Stimulated activated CD4-positive, alpha-beta T cell treated with anti-CD3 and anti-CD28 coated beads, Interleukin-1b, Interleukin-23, amount 100 ng/mL, for 48 hours (primary cell): ENCODE data around the gene PGA3.
"Not testable (repeated sequence)": the region's sequence is repeated elsewhere in the genome, so short reads cannot be mapped to it uniquely, and the experiment has no call there.

Experiments used
- DNase-seq: peaks from one replicate; pipeline ENCODE4 v3.0.0-alpha.2; 2020

The PGA3 gene

DNA sequence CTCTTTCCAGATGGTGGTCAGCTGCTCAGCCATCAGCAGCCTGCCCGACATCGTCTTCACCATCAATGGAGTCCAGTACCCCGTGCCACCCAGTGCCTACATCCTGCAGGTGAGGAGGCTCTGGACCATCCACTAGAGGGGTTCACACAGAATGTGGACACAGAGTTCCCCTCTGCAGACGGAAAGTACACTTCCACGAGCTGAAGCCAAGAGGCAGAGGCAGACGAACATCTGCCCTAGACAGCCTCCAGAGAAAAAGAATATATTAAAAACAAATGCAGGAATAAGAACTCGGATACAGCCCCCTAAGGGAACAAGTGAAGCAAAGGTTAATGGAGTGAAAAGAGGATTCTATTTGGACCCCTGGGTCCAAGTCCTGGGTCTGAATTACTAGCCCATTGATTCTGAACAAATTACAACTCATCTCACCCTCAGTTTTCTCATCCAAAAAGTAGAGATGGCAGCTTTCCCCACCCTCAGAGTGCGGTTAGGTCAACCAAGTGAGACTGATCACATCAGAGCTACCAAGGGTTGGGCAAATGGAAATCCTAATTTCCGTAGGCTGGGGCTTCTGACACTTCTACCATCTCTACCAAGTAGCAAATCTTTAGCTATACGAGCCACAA lies 8.1 kb downstream of the PGA3 start:
- not testable (repeated sequence) for DNase-seq

DNA sequence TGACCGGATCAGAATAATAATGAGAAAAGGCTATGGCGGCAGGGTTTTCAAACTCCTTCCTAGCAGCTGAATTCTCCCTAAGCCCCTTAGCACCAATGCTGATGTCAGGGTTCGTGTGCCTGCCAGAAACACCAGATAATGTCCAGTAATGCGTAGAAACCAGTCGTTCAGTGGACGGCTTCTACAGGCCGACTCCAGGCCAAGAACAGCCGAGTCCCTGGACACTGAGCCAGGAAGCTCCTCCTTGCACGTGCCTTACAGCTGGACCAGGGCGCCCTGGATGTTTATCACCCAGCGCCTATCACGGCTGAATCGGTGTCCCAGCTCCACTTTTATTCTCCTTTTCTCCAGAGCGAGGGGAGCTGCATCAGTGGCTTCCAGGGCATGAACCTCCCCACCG lies 8.9 kb downstream of the PGA3 start:
- not testable (repeated sequence) for DNase-seq

DNA sequence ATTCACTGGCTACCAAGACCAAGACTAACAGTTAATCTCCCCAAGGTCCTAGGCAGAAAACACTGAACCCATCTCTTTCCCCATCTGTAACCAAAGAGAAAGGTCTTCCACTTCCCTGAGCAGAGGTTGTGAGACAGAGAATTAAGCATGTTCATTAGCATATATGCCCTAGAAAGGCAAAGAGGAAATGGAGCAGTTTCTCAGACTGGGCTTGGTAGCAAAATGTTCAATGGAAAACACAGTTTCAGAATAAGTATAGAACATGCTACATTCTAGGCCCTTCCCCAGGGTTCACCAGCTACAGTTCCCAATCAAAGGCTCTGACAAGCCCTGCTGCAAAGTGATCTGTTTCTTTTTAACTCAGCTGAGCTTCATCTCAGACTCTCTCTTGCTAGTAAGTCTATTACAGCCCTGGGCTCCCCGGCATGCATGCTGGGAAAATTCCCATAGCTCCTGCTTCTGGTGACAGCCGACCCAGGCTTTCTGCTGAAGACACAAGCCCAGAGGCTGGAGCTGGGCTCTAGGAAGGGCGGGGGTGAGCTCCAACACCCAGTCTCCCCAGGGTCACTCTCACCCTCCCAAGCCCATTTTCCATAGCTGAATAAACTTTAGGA lies 10.5 kb downstream of the PGA3 start:
- not testable (repeated sequence) for DNase-seq

DNA sequence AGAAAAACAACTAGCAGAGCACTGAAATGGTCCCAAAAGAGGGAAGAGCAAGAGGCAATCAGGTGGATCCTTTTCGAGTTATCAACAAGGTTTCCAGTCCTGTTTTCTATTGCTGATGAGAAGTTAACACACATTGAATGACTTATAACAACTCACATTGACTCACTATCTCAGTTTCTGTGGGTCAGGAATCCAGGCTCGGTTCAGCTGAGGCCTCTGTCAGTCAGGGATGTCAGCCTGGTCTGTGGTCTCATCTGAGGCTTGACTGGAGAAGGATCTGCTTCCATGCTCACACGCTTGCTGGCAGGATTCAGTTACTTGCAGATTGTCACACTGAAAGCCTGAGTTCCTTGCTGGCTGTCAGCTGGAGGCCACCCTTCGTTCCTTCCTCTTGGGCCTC lies 15.0 kb downstream of the PGA3 start:
- not testable (repeated sequence) for DNase-seq

DNA sequence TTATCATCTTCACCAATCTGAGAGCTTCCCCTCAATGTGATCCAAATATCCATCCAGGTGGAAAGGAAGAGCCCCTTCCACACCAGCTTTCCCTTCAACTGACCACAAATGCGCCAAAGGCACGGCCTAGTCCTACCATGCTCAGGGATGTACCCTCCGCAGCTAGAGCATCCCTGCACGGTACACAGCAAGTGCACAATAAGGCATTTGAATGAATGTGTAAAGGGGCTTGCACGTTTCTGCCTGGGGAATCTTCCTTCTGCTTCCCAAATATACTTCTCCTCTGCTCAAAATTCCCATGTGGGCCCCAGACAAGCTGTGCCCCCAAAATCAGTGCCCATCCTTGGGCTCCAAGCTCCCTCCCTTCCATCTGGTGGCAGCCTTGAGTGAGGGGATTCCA lies 15.7 kb downstream of the PGA3 start:
- DNase-seq, result not testable (repeated sequence)

DNA sequence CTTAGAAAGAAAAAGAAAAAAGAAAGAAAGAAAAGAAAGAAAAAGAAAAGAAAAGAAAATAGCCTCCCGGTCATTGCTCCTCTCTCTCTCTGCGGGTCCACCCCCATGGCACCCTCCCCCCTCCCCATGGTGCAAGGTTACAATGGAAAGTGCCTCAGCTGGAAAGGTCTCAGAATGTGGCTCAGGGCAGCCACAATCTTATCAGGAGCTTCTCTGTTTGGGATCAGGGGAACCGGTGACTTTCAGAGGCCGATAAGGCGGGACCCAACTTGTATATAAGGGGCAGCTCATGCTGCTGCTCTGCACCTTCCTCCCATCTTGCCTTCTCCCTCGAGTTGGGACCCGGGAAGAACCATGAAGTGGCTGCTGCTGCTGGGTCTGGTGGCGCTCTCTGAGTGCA lies 18.7 kb downstream of the PGA3 start, which contains the start of gene PGA4:
Gene PGA4, plus strand, starts transcription at position 301 of the 400 bp plus-strand sequence. Its CDS starts 54 bp downstream, at position 355.
- not testable (repeated sequence) for DNase-seq

DNA sequence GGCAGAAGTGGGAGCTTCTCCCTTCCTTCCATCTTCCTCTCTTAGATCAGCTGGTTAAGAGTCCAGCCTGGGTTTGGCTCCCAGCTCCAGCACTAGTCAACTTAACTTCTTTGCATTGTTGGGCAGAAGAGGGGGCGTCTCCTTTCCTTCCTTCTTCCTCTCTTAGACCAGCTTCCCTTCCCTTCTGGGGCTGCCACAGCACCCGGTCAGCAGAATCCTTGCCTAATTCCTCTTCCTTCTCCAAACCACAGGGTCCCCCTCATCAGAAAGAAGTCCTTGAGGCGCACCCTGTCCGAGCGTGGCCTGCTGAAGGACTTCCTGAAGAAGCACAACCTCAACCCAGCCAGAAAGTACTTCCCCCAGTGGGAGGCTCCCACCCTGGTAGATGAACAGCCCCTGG lies 19.4 kb downstream of the PGA3 start:
- not testable (repeated sequence) for DNase-seq

DNA sequence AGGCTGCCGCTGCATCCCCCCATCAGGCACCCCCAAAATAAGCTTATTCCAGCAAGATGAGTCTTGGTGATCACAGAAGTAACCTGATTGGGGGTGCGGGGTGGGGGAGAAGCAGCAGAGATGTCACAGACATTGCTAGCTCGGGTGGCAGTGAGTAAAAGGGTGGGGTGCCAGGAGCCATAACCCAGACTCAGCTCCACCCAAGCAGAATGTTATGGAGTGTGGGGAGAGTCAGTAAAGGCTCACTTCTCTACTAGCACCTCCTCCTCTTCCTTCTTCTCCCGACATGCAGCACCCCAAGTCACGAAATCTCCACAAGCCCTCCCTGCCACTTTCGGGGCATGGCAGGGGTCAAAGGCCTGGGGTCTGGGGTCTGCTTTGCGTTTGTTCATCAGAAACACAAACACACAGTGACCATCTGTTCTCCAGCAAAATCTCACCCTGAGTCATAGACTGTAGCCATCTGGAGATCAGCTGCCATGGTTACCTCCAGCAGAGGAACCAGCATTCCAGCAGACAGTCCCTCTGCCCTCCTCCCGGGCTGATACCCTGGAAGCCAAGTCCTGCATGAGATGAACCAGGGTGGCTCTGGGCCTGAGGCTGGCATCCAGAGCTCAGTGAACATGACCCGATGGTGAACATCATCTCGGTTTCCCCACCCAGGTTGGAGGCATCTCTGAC lies 23.3 kb downstream of the PGA3 start:
- DNase-seq, result not testable (repeated sequence)

DNA sequence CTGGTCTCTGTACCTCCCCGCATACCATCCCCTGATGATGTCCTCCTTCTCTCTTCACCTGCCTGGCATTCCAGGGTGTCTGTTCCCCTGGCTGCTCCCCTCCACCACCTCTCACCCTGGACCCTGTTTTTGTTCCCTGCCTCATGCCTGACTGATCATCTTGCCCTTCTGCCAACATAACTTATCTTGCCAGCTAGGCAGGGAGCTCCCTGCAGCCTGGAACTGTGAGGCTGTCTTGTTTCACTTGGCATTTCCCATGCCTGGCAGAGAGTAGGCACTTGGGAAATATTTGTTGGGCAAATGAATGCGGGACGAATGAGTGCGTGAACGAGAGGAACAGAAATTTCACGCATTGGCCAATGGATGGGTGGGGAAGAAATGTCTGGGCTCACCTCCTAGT lies 26.1 kb downstream of the PGA3 start:
- DNase-seq, result not testable (repeated sequence)

DNA sequence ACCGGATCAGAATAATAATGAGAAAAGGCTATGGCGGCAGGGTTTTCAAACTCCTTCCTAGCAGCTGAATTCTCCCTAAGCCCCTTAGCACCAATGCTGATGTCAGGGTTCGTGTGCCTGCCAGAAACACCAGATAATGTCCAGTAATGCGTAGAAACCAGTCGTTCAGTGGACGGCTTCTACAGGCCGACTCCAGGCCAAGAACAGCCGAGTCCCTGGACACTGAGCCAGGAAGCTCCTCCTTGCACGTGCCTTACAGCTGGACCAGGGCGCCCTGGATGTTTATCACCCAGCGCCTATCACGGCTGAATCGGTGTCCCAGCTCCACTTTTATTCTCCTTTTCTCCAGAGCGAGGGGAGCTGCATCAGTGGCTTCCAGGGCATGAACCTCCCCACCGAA lies 27.7 kb downstream of the PGA3 start:
- DNase-seq, result not testable (repeated sequence)

DNA sequence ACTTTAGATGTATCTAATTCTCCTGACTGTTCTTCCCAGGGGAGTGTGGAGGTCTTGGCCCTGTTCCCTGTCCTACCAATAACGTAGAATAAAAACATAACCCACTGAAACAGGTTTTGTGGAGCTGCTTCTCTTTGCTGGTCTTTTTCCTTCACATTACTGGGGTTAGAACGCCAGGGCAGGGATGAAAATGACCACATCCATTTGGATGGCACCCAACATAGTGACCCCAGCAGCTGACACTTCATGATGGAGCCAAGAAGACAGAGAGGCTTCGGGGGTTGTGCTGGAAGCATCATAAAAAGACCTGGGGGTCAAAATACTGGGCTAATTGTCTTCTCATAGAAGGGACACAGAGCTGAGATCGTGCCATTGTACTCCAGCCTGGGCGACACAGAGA lies 28.3 kb downstream of the PGA3 start:
- not testable (repeated sequence) for DNase-seq

DNA sequence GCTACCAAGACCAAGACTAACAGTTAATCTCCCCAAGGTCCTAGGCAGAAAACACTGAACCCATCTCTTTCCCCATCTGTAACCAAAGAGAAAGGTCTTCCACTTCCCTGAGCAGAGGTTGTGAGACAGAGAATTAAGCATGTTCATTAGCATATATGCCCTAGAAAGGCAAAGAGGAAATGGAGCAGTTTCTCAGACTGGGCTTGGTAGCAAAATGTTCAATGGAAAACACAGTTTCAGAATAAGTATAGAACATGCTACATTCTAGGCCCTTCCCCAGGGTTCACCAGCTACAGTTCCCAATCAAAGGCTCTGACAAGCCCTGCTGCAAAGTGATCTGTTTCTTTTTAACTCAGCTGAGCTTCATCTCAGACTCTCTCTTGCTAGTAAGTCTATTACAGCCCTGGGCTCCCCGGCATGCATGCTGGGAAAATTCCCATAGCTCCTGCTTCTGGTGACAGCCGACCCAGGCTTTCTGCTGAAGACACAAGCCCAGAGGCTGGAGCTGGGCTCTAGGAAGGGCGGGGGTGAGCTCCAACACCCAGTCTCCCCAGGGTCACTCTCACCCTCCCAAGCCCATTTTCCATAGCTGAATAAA lies 29.3 kb downstream of the PGA3 start:
- not testable (repeated sequence) for DNase-seq

DNA sequence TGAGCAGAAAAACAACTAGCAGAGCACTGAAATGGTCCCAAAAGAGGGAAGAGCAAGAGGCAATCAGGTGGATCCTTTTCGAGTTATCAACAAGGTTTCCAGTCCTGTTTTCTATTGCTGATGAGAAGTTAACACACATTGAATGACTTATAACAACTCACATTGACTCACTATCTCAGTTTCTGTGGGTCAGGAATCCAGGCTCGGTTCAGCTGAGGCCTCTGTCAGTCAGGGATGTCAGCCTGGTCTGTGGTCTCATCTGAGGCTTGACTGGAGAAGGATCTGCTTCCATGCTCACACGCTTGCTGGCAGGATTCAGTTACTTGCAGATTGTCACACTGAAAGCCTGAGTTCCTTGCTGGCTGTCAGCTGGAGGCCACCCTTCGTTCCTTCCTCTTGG lies 33.8 kb downstream of the PGA3 start:
- DNase-seq, result not testable (repeated sequence)

DNA sequence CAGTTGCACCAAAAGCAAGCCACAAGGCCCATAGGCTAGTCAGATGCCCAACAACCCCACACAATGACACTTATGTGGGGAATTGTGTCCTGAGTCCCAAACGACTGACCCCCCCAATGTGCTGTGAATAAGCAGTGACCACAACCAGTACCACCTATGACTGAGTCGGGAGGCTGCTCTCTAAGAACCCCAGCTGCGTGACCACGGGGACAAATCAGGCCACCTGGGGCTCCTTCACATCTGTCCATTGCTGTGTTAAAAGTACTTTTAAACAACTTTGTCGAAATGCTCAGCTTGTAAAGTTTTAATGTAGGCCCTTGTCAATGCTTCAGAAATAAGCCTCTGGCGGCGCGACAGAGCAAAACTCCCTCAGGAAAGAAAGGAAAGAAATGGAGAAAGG lies 37.0 kb downstream of the PGA3 start:
- not testable (repeated sequence) for DNase-seq

DNA sequence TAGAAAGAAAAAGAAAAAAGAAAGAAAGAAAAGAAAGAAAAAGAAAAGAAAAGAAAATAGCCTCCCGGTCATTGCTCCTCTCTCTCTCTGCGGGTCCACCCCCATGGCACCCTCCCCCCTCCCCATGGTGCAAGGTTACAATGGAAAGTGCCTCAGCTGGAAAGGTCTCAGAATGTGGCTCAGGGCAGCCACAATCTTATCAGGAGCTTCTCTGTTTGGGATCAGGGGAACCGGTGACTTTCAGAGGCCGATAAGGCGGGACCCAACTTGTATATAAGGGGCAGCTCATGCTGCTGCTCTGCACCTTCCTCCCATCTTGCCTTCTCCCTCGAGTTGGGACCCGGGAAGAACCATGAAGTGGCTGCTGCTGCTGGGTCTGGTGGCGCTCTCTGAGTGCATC lies 37.6 kb downstream of the PGA3 start, which contains the start of gene PGA5:
Gene PGA5, plus strand, starts transcription at position 301 of the 400 bp plus-strand sequence. Its CDS starts 52 bp downstream, at position 353.
- DNase-seq, result not testable (repeated sequence)

DNA sequence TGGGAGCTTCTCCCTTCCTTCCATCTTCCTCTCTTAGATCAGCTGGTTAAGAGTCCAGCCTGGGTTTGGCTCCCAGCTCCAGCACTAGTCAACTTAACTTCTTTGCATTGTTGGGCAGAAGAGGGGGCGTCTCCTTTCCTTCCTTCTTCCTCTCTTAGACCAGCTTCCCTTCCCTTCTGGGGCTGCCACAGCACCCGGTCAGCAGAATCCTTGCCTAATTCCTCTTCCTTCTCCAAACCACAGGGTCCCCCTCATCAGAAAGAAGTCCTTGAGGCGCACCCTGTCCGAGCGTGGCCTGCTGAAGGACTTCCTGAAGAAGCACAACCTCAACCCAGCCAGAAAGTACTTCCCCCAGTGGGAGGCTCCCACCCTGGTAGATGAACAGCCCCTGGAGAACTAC lies 38.2 kb downstream of the PGA3 start:
- not testable (repeated sequence) for DNase-seq

DNA sequence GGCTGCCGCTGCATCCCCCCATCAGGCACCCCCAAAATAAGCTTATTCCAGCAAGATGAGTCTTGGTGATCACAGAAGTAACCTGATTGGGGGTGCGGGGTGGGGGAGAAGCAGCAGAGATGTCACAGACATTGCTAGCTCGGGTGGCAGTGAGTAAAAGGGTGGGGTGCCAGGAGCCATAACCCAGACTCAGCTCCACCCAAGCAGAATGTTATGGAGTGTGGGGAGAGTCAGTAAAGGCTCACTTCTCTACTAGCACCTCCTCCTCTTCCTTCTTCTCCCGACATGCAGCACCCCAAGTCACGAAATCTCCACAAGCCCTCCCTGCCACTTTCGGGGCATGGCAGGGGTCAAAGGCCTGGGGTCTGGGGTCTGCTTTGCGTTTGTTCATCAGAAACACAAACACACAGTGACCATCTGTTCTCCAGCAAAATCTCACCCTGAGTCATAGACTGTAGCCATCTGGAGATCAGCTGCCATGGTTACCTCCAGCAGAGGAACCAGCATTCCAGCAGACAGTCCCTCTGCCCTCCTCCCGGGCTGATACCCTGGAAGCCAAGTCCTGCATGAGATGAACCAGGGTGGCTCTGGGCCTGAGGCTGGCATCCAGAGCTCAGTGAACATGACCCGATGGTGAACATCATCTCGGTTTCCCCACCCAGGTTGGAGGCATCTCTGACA lies 42.1 kb downstream of the PGA3 start:
- not testable (repeated sequence) for DNase-seq

DNA sequence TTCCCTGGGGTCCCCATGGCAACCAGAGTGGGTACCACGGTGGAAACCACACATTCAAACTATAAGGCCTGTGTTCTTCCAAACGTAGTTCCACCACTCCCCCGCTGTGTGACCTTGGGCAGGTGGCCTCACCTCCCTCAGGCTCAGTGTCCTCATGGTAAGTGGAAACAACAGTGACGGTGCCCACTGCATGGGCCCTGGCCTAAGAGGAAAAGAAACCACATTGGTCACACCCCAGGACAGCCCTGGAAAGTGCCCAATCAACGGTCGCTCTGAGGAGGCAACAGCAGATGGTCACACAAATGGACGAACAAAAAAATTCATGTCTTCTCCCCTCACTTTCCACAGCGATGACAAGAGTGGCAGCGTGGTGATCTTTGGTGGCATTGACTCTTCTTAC lies 44.8 kb downstream of the PGA3 start:
- DNase-seq, result not testable (repeated sequence)

DNA sequence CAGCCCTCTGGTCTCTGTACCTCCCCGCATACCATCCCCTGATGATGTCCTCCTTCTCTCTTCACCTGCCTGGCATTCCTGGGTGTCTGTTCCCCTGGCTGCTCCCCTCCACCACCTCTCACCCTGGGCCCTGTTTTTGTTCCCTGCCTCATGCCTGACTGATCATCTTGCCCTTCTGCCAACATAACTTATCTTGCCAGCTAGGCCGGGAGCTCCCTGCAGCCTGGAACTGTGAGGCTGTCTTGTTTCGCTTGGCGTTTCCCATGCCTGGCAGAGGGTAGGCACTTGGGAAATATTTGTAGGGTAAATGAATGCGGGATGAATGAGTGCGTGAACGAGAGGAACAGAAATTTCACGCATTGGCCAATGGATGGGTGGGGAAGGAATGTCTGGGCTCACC lies 45.9 kb downstream of the PGA3 start:
- DNase-seq, result not testable (repeated sequence)

DNA sequence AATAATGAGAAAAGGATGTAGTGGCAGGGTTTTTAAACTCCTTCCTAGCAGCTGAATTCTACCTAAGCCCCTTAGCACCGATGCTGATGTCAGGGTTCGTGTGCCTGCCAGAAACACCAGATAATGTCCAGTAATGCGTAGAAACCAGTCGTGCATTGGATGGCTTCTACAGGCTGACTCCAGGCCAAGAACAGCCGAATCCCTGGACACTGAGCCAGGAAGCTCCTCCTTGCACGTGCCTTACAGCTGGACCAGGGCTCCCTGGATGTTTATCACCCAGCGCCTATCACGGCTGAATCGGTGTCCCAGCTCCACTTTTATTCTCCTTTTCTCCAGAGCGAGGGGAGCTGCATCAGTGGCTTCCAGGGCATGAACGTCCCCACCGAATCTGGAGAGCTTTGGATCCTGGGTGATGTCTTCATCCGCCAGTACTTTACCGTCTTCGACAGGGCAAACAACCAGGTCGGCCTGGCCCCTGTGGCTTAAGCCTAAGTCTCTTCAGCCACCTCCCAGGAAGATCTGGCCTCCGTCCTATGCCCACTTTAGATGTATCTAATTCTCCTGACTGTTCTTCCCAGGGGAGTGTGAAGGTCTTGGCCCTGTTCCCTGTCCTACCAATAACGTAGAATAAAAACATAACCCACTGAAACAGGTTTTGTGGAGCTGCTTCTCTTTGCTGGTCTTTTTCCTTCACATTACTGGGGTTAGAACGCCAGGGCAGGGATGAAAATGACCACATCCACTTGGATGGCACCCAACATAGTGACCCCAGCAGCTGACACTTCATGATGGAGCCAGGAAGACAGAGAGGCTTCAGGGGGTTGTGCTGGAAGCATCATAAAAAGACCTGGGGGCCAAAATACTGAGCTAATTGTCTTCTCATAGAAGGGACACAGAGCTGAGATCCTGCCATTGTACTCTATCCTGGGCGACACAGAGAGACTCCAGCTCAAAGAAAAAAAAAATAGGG lies 47.8 kb downstream of the PGA3 start:
- not testable (repeated sequence) for DNase-seq

DNA sequence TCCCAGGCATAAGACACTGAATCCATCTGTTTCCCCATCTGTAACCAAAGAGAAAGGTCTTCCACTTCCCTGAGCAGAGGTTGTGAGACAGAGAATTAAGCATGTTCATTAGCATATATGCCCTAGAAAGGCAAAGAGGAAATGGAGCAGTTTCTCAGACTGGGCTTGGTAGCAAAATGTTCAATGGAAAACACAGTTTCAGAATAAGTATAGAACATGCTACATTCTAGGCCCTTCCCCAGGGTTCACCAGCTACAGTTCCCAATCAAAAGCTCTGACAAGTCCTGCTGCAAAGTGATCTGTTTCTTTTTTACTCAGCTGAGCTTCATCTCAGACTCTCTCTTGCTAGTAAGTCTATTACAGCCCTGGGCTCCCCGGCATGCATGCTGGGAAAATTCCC lies 49.0 kb downstream of the PGA3 start:
- not testable (repeated sequence) for DNase-seq
